ENCODE results near the gene ZBTB2.

Gene ZBTB2

DNA sequence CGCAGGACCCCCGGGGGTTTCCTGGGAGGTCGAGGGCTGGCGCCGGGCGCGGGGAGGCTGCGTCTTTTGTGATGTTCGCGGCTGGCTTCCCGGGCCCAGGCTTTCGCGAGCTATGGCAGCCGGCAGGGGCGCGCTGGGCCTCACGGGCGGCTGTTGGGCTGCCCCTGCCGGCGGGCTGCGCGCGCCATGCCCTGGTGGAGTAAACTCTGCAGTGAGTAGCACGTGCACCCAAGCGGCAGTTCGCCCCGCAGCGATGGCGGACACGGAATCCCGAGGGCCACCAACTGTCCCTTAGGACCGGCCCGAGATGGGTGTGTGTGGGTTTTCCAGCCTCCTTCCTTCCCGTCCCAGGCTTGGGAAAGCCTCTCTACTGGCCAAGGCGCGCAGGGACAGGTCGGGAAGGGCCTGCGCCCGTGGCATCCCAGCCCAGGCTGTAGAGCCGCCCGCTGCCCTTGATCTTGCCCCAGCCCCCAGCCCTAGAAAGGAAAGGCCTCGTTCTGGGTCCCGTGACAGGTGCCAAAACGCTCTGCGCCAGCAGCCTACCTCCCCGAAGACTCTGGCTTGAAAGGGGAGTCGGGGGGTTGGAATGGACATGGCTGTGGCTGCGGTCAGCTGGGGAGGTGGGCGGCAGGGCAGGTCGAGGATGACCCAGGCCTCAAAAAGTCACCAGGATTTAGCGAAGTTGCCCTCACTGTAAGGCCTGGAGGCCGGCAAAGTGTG is 49.7 kb downstream of the ZBTB2 start:
- H3K9me3 Mint-ChIP-seq: no peaks in the 10 kb centered on the region
- H3K27me3 Mint-ChIP-seq (ENCODE audit: low read depth): peaks cover 6% of the 10 kb centered on the region
- no peaks in the 10 kb centered on the region for H3K4me1 Mint-ChIP-seq (ENCODE audit: low read depth)
- no peak overlapping the region for H3K27ac Mint-ChIP-seq
- no peak overlapping the region for H3K4me3 Mint-ChIP-seq
- H3K36me3 Mint-ChIP-seq (ENCODE audit: low read depth): no peaks in the 10 kb centered on the region

DNA sequence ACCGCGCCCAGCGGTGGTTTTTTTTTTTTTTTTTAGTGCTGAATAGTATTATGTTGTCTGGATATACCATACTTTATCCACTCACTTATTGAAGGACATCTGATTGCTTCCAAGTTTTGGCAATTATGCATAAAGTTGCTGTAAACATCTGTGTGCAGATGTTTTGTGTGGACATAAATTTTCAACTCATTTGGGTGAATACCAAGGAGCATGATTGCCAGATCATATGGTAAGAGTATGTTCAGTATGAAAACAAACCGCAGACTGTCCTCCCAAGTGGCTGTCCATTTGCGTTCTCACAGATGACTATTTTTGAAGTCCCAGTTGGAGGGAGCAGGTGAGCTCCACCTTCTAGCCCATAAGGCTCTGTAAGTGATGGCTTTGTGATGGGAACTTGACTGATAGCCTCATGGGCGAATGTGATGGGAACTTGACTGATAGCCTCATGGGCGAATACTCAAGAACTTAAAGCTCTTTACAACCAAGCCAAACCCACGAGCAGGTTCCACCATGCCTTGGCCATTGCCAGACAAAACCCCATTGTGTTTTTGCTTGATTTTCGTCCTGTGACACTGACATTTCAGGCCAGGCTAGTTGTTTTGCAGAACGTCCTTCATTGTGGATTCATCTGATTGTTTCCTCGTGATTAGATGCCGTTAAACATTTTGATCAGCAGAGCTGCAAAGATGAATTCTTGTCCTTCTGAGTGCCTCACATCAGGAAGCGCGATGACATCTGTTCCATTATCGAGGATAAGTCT is 51.0 kb downstream of the ZBTB2 start:
- peaks cover 6% of the 10 kb centered on the region for H3K27me3 Mint-ChIP-seq (ENCODE audit: low read depth)
- no peaks in the 10 kb centered on the region for H3K9me3 Mint-ChIP-seq
- H3K4me1 Mint-ChIP-seq (ENCODE audit: low read depth): no peaks in the 10 kb centered on the region
- no peaks in the 10 kb centered on the region for H3K36me3 Mint-ChIP-seq (ENCODE audit: low read depth)
- no peak overlapping the region for H3K4me3 Mint-ChIP-seq
- H3K27ac Mint-ChIP-seq: no peak overlapping the region

DNA sequence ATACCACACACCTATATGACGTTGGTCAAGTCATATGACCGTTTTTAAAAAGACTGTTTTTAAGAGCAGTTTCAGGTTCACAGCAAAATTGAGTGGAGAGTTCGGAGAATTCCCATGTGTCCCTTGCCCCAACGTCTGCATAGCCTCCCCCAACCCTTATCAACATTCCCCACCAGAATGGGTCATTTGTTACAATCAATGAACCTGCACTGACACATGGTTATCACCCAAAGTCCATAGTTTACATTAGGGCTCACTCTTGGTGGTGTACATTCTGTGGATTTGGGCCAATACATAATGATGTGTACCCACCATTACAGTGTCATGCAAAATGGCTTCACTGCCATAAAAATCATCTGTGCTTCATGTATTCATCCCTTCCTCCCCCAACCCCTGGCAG is 52.0 kb downstream of the ZBTB2 start:
- Mint-ChIP-seq H3K27ac (no peak overlapping the region), H3K4me3 (no peak overlapping the region), H3K4me1 (ENCODE audit: low read depth) (peaks cover 3% of the 10 kb centered on the region), H3K27me3 (ENCODE audit: low read depth) (peaks cover 6% of the 10 kb centered on the region), H3K36me3 (ENCODE audit: low read depth) (no peaks in the 10 kb centered on the region), H3K9me3 (no peaks in the 10 kb centered on the region)

DNA sequence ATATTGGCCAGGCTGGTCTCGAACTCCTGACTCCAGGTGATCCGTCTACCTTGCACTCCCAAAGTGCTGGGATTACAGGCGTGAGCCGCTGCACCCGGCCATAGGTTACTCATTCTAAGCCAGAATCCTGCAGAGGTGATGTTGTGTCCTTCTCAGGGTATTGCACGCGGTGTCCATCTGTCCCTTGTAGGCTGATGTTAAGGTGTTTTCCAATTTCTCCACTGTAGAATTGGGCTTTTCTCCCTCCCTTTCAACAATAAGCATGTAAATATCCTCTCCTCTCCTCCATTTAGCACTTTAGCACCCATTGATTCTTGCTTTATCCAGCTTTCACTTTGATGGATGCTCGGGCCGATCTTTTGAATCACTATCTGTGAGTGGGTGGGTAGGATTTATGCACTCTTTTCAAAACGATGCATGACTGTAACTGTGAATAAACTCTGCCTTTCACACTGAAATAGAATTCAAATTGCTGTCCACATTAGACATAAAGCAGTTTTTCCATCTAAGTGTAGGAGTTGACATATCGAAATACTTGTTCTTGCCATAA is 52.6 kb downstream of the ZBTB2 start:
- peaks cover 6% of the 10 kb centered on the region for H3K27me3 Mint-ChIP-seq (ENCODE audit: low read depth)
- H3K9me3 Mint-ChIP-seq: no peaks in the 10 kb centered on the region
- peaks cover 3% of the 10 kb centered on the region for H3K4me1 Mint-ChIP-seq (ENCODE audit: low read depth)
- no peaks in the 10 kb centered on the region for H3K36me3 Mint-ChIP-seq (ENCODE audit: low read depth)
- H3K27ac Mint-ChIP-seq: no peak overlapping the region
- no peak overlapping the region for H3K4me3 Mint-ChIP-seq

DNA sequence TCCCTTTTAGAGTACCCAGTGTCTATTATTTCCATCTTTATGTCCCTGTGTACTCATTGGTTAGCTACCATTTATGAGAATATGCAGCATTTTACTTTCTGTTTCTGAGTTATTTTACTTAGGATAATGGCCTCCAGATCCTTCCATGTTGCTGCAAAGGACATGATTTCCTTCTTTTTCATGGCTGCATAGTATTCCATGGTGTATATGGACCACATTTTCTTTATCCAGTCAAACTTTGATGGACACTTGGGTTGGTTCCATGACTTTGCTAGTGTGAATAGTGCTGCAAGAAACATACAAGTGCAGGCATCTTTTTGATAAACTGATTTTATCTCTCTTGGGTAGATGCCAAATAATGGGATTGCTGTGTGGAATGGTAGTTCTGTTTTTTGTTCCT is 55.4 kb downstream of the ZBTB2 start:
- H3K36me3 Mint-ChIP-seq (ENCODE audit: low read depth): no peaks in the 10 kb centered on the region
- H3K27ac Mint-ChIP-seq: no peak overlapping the region
- no peak overlapping the region for H3K4me3 Mint-ChIP-seq
- peaks cover 5% of the 10 kb centered on the region for H3K4me1 Mint-ChIP-seq (ENCODE audit: low read depth)
- peaks cover 14% of the 10 kb centered on the region for H3K27me3 Mint-ChIP-seq (ENCODE audit: low read depth)
- no peaks in the 10 kb centered on the region for H3K9me3 Mint-ChIP-seq

DNA sequence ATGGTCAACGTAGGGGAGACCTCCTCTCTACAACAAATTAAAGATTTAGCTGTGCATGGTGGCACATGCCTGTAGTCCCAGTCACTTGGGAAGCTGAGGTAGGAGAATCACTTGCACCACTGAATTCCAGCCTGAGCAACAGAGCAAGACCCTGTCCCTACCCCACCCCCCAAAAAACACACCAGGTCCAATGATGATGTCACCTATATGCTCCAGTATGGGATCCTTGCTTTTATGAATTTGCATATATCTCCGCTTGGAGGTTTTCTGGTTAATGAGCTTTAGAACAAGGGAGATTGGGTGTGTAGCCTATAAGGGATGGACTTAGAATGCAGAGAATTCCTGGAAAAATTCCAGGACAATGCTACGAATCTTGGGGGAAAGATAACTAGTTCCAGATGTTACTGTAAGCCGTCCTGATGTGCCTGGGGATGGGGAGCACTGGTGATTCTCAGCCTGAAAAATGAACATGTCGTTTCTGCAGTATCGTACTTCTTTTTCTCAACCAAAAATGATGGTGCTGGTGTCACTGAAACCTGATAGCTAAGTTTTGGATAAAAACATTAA is 61.1 kb downstream of the ZBTB2 start:
- H3K36me3 Mint-ChIP-seq (ENCODE audit: low read depth): no peaks in the 10 kb centered on the region
- no peak overlapping the region for H3K4me3 Mint-ChIP-seq
- peaks cover 11% of the 10 kb centered on the region for H3K4me1 Mint-ChIP-seq (ENCODE audit: low read depth)
- H3K9me3 Mint-ChIP-seq: no peaks in the 10 kb centered on the region
- no peak overlapping the region for H3K27ac Mint-ChIP-seq
- peaks cover 56% of the 10 kb centered on the region for H3K27me3 Mint-ChIP-seq (ENCODE audit: low read depth)

DNA sequence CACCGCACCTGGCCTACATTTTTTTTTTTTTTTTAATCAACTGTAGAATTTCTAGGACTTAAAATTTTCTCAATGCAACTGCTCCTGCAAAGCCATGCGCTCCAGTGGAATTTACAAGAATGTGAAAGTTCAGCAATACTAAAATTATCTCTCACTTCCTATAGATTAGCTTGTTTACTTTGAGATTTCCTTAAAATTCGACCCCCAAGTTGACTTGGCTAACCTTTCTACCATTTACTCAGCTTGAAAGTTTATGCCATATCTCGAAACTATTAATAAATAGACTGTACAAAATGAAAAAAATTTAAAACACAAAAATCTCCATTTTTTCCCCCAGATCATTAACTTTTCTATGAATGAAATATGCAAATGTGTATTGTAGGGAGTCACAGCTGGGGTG is 64.3 kb downstream of the ZBTB2 start:
- peaks cover 68% of the 10 kb centered on the region for H3K27me3 Mint-ChIP-seq (ENCODE audit: low read depth)
- H3K27ac Mint-ChIP-seq: no peak overlapping the region
- H3K36me3 Mint-ChIP-seq (ENCODE audit: low read depth): no peaks in the 10 kb centered on the region
- no peak overlapping the region for H3K4me3 Mint-ChIP-seq
- H3K4me1 Mint-ChIP-seq (ENCODE audit: low read depth): peaks cover 20% of the 10 kb centered on the region
- H3K9me3 Mint-ChIP-seq: no peaks in the 10 kb centered on the region

DNA sequence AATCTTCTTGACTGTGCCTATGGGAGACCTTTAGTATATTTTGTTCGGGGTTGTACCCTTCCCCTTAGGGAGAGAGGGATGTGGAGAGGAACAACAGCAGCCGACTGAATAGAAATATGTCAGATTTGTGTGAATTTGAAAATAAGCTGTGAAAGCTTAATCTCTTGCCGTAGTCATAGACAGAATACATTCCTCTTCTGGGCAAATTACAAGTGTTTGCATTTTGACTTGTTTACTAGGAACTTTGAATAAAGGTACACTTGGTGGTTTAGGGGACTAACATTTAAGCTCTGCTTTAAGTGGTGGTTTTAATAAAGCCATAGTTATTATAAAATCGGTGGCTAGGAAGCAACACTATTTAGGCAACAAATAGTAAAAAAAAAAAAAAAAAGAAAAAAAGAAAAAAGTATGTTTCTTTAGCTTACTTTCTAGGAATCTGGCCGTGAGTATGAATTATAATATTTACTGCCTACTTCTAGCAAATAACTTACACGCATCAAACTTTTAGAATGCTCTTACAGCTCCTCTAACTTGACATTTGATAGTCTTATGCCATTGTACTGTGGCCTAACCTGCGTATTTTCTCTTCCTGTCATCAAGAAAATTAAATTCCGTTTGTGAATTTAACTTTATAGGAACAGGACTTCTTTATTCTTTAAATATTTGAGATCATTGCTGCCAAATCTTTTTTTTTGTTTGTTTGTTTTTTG is 65.1 kb downstream of the ZBTB2 start:
- peaks cover 69% of the 10 kb centered on the region for H3K27me3 Mint-ChIP-seq (ENCODE audit: low read depth)
- no peak overlapping the region for H3K27ac Mint-ChIP-seq
- no peaks in the 10 kb centered on the region for H3K36me3 Mint-ChIP-seq (ENCODE audit: low read depth)
- peak overlapping the region; percentile 68 for H3K4me3 Mint-ChIP-seq
- H3K9me3 Mint-ChIP-seq: no peaks in the 10 kb centered on the region
- H3K4me1 Mint-ChIP-seq (ENCODE audit: low read depth): peaks cover 20% of the 10 kb centered on the region

DNA sequence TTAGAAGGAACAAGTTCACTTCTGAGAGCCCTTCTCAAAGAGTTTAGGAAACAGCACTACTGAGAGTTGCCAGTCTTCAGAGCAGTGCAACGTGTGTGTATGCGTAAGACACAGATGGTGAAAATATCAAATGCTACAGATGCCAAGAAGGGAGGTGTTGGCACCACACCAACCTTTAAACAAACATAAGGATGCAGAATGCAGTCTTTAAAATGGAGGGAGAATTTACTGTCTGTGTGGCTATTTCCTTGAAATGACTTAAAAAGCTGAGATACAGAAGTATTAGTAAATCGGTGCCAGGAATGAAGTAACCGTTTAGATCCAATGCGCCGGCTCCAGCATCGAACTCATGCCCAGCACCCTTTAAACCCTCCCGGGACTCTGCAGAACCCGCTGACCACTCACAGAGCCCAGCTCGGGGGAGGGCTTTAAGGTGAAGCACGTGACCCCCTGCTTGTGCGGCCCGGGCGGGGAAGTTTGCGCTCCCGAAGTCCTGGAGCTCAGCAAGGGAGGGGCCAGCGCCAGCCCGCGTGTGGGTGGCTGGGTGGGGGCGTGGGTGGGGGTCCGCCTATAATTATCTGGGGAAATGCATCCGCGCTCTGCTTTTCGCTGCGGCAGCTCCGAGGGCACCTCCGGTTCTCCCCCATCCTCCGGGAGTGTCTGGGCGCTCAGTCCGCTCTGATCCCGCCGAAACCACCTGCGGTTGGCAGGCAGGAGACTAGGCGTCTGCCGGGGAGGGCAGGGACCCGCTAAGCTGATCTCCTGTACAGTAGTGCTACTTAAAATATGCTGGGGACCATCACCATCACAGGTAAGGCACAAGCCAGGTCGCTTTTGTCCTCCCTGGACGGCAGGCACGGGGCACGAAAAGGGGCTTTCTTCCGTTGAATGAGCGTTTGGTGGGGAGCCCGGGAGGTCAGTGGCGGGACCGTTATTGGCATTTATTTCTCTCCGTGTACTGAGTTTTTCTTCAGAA is 66.0 kb downstream of the ZBTB2 start:
- H3K4me3 Mint-ChIP-seq: peak overlapping the region; percentile 68
- peaks cover 71% of the 10 kb centered on the region for H3K27me3 Mint-ChIP-seq (ENCODE audit: low read depth)
- no peaks in the 10 kb centered on the region for H3K36me3 Mint-ChIP-seq (ENCODE audit: low read depth)
- no peaks in the 10 kb centered on the region for H3K9me3 Mint-ChIP-seq
- peaks cover 20% of the 10 kb centered on the region for H3K4me1 Mint-ChIP-seq (ENCODE audit: low read depth)
- H3K27ac Mint-ChIP-seq: no peak overlapping the region

DNA sequence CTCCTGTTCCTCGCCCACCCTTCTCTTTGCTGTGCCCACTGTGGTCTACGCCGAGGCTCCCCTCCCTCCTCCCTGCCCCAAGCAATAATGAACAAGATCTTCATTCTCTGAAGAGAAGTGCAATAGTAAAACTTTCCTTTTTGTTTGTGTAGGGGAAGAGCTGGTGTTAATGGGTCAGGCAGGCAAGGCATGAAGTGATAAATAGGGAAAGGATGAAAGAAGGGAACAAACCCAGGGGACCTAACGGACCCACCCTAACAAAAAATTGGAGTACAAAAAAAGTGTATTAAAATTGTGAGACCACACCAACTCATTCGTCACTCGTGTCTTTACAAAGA is 66.9 kb downstream of the ZBTB2 start:
- H3K4me3 Mint-ChIP-seq: peak overlapping the region; percentile 33

DNA sequence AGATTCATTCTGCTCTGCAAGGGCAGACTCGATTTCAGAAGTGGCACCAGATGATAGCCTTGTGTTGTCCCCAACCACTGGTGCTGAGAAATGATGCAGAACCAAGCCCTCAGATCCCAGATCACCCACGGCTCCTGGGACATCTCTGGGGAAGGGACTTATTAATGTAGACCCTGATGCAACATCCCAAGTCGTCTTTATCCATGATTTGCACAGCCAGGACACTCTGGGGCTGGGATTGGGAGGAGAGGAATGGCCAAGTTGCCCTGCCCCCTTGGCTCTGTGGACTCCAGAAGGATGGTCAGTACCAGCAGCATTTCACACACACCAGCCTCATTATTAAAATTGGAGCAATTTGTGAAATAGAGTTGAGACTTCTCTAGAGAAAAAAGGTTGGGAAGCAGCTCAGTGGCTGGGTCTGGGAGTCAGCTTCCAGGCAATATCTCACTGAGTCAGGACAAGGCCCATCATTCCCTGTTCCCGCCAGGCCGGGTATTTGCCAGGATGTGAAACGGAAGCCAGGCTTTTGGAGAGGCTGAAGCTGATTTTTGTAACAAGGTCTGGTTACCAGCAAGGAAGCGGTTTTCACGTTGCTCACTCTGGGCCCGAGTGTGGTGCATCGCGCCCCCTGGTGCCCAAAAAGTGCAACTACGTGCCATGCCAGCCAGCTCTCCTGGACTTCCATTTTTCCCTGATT is 67.4 kb downstream of the ZBTB2 start:
- H3K36me3 Mint-ChIP-seq (ENCODE audit: low read depth): no peaks in the 10 kb centered on the region
- no peaks in the 10 kb centered on the region for H3K9me3 Mint-ChIP-seq
- peak overlapping the region; percentile 31 for H3K27ac Mint-ChIP-seq
- H3K4me1 Mint-ChIP-seq (ENCODE audit: low read depth): peaks cover 20% of the 10 kb centered on the region
- H3K4me3 Mint-ChIP-seq: peak overlapping the region; percentile 33
- H3K27me3 Mint-ChIP-seq (ENCODE audit: low read depth): peaks cover 59% of the 10 kb centered on the region

More for the DNA sequence above, 66.9 kb downstream of the ZBTB2 start:
- Mint-ChIP-seq H3K36me3 (ENCODE audit: low read depth) (no peaks in the 10 kb centered on the region), H3K27ac (no peak overlapping the region), H3K9me3 (no peaks in the 10 kb centered on the region), H3K4me1 (ENCODE audit: low read depth) (peaks cover 20% of the 10 kb centered on the region), H3K27me3 (ENCODE audit: low read depth) (peaks cover 63% of the 10 kb centered on the region)

DNA sequence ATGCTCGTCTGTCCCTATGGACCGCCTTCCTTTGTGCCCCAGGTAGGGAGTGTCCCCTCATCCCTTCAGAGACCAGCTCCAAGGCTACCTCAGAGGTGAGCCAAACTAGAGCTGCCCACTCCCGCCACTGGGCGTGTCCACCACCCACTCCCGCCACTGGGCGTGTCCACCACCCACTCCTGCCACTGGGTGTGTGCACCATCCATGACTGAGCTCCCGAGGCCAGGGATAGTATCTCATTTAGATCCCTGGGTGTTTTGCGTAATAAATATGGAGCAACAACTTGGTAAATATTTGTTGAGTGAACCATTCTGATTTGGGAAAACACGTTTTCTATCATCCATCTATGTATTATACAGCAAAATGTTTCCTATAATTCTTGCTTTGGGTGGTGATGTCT is 68.8 kb downstream of the ZBTB2 start:
- H3K9me3 Mint-ChIP-seq: no peaks in the 10 kb centered on the region
- H3K27me3 Mint-ChIP-seq (ENCODE audit: low read depth): peaks cover 56% of the 10 kb centered on the region
- H3K4me1 Mint-ChIP-seq (ENCODE audit: low read depth): peaks cover 20% of the 10 kb centered on the region
- H3K36me3 Mint-ChIP-seq (ENCODE audit: low read depth): no peaks in the 10 kb centered on the region
- H3K27ac Mint-ChIP-seq: no peak overlapping the region
- H3K4me3 Mint-ChIP-seq: no peak overlapping the region

DNA sequence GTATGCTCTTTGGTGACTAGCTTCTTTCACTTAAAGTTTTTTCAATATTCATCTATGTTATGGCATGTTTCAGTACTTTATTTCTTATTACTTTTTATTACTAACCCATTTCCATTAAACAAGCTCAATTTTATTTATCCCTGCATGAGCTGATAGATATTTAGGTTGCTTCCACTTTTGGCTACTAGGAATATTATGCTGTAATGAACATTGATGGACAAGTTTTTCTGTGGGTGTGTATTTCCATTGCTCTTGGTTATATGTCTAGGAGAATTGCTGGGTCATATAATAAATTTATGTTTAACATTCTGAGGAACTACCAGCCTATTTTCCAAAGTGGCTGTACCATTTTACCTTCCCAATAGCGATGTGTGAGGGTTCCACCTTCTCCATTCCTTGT is 69.9 kb downstream of the ZBTB2 start:
- Mint-ChIP-seq H3K27me3 (ENCODE audit: low read depth) (peaks cover 49% of the 10 kb centered on the region), H3K36me3 (ENCODE audit: low read depth) (no peaks in the 10 kb centered on the region)

More for the DNA sequence above, 69.9 kb downstream of the ZBTB2 start:
- Mint-ChIP-seq H3K9me3 (no peaks in the 10 kb centered on the region), H3K27ac (no peak overlapping the region), H3K4me3 (no peak overlapping the region), H3K4me1 (ENCODE audit: low read depth) (peaks cover 20% of the 10 kb centered on the region)

All from T-helper 1 cell treated with Interleukin-12 subunit alpha and Interleukin-12 subunit beta and Interleukin-4 antibody, amounts not matched to agents 30 μg/mL and 1 μg/mL, for 36 hours (primary cell).